Cortex of kidney (tissue), 1 donor: Measurements from ENCODE around the gene AGBL1.

Experiments used
- DNase-seq: peaks from one replicate; lab custom pipeline; 2025; lab: John Stamatoyannopoulos, UW

The AGBL1 gene

DNA sequence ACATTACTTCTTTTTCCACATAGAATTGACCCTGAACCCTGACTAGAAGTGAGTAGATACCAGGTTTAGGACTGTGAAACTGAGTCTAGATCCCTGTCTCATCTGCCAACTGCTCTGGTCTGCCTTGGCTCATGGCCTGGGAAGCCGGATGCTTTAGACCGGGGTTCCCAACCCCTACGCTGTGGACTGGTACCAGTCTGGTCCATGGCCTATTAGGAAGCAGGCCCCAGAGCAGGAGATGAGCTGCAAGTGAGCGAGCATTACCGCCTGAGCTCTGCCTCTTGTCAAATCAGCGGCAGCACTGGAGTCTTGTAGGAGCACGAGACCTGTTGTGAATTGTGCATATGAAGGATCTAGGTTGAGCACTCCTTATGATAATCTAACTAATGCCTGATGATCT, 734.2 kb downstream of the AGBL1 start:
- no peak for DNase-seq

DNA sequence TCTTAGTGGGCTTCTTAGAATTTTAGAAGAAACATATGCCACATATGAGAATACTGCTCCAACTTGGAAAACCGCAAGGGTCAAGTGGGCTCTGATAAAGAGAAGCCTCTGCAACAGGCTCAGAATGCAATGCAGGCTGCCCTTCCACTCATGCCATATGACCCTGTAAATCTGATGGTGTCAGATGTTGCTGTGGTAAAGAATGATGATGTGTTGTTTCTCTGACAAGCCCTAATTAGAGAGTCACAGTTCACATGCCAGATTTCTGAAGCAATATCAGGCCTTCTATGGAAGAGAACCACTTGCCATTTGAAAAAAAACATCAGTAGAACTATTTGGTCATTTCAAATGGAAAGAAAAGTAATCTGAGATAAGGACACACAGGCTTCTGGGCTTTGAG, 749.6 kb downstream of the AGBL1 start:
- no peak for DNase-seq

DNA sequence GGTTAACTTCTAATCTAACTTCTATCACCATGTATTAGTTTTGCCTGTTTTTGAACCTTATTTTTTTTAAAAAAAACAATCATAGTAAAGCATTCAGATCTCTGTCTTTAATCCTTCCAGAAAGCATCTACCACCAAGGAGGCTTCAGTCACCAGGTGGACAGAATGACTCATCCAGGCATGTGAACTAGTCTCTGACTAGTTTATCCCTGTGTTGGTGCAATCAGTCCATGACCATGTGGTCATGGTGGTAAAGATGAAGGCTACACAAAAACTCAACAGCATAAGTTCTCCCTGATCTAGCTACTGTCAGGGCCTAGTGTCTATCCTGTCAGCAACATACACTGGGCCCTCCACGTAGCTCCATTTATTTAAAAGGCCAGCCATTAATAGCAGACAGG, 750.6 kb downstream of the AGBL1 start:
- DNase-seq: no peak

DNA sequence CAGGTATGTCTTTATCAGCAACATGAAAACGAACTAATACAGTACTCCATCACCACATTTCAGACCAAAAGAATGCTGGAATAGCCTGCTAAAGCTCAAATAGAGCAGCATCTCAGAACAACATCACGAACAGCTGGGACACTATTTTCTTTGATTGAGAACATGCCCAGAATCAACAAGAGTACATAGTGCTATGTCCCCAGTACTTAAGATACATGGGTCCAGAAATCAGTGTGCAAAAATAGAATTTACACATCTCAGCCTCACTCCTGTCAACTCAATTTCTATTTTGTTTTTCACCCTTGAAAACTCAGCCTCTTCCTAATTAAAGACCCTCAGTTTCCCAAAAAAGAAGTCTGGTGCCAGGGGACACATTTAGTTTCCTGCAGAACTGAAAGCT, 753.9 kb downstream of the AGBL1 start:
- DNase-seq: no peak

DNA sequence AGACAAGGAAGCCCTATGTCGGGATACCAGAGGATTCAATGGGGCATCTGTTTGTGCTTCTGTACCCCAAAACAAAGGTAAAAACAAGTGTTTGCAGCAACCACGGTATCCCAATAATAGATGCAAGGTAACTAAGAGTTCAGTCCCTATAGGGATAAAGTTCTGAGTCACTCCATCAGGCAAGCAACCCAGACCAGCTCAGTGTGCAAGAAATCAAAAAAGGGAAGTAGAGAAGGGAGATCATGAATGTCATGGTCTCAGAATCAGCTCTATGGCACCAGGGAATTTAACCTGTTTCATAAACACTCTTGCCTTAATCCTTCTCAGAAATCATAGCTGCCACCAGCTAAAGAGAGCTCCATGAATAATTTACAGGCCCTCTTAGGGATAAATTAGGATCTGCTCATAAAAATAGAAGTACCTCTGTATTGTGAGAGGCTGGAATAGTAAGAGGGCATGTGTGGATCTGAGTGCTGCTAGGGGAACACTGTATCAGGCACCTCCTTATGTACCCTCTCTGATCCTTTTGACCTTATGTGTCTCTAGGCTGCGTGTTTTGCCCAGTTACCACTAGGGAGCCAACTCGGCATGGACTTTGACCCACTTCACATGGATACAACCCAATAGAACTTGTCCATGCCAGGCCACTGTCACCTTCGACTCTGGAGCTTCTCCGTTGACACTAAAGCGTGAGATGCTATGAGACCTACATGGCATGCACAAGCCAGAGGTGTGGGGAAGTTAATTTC, 754.6 kb downstream of the AGBL1 start:
- no peak for DNase-seq

DNA sequence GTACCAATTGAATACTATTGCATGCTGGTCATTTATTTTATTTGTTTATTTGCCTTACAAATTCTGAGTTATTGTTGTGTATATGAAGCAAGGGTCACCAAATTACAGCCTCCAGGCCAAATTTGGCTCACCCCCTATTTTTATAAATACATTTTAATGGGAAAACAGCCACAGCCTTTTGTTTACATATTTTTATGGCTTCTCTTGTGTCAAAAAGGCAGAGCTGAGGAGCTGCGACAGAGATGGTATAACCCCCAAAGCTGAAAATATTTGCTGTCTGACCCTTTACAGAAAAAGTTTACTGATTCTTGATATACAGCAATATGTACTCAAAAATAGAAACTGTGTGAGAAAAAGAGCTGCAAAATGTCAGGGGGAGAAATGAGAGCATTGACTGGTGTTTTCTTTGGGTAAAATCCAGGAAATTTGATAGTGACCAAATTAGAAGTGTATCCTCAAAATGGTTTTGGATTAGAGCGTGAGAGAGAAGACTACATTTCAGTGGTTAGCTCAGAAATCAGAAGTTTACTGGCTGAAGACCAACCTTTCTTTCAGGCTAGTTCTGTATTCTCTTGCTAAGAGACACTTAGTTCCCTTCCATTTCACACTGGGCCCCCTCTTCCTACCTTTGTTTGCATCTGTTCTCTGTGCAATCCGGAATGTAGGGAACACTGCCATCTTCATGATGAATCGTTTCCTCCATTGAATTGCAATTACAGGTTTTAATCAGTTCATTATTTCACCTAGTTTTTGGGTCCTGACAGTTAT, 757.8 kb downstream of the AGBL1 start:
- DNase-seq: no peak

DNA sequence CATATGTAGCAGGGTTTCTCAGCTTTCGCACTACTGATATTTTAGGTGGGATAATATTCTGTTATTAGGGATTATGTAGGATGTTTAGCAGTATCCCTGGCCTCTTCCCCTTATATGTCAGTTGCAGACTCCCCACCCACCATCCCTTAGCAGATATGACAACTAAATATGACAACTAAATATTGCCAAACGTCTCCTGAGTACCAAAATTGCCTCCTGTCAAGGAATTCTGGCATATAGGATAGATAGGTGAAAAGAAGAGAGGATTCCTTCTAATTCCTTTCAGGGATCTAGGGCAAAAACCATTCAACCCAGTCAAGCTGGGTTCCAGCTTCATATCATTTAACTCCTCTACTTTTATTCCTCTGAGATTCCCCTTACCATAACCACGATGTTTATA, 759.8 kb downstream of the AGBL1 start:
- DNase-seq: no peak

DNA sequence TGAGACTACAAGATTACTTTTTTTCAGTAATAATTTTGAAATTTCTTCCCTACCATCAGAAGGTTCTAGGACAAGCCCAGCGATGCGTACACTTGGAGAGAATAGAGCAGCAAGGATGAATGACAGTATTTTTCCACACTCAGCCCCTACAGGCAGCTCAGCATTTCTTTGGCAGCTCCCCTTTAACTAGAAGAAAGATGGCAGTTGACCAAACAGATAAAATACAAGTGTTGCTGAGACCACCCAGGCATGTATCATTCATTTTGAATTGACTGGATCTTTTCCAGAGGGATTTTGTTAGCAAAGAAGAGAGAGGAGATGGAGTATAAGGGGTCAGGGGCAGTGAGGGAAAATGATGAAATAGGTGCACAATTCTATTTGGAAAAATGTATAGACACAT, 761.3 kb downstream of the AGBL1 start:
- no peak for DNase-seq

DNA sequence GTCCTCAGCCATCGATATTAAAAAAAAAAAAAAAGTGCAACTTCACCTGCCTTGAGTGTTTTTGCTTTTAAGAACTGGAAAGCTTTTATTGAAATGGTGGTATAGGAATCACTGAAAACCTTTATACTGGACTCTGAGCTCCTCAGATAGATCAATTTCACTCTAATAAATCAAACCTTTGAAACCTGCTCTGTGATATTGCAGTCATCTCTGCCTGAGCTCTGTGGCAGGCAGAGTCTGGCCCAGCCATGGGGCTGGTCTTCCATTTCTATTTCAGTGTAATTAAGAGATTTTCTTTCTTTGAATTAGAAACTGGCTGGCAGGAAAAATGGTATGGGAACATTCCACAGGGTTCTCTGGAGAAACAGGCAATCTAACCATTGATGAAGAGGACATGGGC, 762.5 kb downstream of the AGBL1 start:
- no peak for DNase-seq

DNA sequence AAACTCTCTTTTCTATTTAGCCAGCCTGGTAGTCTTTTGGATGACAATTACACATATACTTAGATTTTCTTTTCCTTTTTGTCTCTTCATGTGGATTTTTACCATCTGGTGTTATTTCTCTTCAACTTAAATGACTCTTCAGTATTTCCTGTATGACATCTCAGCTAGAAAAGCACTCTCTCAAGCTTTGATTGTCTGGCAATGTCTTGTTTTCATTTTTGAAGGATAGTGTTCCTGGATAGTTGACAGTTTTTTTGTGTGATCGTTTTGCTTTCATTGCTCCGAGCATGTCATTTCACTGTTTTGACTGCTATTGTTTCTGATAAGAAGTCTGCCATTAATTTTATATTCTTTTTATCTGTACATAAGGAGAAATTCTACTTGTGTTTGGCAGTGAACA, 766.4 kb downstream of the AGBL1 start:
- DNase-seq: no peak

DNA sequence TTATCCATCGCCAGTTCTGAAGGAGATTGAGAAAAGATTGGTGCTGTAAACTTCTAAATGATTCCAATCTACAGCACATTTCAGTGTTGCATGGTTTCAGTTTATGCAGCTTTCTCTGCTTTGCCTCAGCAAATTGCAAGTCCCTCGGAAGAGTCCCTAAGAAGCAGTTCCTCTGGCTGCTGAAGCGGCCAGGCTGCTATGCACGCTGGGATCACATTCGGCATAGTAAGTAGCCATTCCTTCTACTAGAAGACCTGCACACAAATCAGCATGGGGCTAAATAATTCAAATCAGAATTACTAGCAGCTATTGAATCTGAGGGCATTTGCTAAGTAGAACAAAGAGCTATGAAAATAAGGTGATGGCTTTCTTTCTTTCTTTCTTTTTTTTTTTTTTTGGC, 769.5 kb downstream of the AGBL1 start:
- no peak for DNase-seq

DNA sequence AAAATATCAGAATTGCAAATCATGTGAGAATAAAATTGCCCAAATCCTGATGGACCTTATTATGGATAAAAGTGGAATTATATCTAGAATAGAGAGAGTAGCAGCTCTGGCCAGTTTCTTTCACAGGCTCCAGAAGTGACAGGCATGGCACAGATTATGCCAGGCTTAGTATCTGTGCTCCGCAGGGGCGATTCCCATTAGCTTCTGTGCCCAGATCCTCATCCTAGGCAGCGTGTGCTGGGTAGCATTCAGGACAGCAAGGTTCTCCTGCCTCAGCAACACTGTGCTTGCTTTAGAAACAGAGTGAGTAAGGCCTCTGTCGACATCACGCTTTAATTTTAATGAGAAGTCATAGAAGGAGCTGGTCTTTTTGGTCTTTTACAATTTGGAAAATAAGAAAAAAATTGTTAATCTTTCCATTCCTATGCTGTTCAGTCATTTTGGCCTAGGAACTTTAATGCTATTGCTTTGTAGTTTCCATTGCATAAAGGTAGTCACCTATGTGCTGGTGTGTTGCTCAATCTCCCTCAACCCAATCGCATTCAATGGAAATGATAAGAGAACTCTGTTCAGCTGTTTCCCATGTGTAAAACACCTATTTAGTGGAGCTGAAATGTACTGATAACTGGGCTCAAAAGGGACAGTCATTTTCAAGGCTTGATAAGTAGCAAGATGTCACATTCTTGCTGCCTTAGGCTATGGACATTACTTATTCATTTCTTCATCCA, 770.1 kb downstream of the AGBL1 start:
- no peak for DNase-seq

DNA sequence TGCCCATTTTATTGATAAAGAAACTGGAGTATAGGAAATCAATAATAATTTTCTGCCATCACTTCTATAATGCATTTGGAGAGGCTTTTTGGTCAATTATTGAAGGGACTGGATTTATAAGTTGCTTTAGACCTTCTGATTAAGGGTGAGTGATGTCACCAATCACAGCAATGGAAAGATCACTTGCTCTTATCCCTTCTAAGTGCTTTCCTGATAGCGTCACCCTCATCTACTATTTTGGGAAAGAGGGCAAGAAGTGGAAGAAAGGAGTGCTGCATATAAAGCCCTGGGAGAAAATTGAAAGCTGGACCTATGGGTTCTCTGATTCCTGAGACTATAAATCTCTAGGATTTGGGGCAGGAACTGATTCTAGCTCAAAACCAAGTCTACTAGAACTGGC, 771.3 kb downstream of the AGBL1 start:
- no peak for DNase-seq

DNA sequence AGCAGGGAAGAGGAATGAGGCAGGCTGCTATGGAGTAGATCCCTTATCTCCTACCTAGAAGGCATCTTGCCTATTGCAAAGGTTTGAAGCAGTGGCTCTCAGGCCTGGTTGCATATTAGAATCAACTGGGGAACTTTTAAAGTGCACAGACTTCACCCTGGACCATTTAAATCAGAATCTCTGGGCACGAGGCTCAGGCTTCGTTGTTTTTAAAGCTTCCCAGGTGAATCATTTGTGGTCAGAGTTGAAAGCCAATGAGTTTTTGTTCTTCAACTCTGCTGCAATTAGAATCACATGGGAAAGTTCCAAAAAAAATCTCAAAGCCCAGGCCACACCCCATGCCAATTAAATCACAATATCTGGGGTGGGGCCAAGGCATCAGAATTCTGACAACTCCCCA, 773.1 kb downstream of the AGBL1 start:
- no peak for DNase-seq

DNA sequence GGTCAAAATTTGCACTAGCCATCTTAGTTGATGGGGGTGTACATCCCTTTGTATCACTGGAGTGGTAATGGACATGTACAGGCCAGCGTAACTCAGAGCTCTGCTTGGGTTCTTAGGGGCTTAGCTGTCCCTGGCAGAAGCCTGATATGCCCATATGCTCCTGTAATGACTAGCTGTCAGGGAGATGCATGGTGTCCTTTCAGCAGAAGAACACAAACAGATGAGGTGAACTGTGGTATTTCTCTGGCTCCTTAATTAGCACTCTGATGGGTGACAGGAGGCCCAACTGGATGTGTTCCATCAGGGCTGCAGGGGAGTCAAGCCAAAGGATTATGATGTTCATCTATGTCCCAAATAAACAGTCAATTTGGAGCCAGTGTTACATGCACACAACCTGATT, 774.5 kb downstream of the AGBL1 start:
- no peak for DNase-seq

DNA sequence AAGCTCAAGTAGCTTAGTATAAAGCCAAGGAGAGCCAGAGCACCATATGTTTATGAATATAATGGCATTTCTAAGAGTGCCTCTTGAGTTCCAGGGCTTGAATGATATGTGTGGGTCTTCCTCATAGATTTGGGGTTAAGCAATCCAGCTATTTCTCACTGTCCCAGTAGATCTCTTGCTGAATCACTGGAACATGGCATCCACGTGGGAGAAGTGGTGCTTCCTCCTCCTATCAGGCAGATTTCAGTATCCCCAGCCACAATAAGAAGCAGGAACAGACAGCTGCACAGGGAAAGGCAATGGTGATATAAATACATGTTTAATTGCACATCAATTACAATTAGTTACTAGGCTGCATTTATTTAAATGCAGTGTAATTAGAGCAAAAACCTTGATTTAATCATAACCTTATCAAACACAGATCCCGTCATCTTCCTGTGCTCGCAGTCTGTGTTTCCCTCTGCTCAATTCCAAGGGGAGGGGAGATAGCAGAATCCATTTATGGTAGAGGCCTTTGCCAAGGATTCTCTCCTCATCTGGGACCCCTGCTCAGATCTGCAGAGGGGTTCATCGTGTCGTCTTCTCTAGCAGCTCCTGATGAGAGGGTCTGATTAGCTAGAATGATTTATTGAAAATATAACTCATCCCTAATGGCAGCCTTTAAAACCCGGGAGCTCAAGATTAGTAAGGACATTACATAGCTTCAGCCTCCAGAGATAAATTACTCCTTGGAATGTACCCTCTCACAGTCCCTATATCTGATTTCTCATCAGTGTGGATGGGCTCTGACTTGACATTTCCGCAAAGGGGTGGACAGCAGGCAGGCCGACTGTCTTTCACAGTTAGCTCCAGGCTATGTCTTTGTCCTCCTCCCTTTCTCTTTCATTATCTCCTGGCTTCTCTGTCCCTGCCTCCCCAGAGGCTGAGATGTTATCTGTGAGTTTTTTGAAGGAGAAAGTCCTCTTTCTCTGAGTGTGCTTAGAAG, 775.9 kb downstream of the AGBL1 start:
- DNase-seq: no peak

DNA sequence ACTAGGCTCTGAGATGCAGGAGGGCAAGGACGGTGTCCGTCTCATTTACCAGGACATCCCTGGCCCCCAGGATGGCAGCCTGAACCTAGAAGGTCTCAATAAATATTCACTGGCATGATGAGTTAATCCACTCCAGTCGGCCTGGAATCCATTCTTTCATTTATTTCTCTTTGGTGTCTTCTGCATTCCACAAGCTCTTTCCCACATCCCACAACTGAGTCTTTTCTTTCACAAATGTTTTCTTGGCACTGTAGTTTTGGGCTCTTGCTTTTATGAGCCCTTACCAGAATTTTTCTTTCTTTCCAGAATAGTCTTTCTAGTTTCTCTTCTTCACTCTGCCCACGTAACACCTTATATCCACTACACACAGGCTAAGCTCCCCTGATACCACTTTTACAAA, 778.0 kb downstream of the AGBL1 start:
- DNase-seq: no peak

DNA sequence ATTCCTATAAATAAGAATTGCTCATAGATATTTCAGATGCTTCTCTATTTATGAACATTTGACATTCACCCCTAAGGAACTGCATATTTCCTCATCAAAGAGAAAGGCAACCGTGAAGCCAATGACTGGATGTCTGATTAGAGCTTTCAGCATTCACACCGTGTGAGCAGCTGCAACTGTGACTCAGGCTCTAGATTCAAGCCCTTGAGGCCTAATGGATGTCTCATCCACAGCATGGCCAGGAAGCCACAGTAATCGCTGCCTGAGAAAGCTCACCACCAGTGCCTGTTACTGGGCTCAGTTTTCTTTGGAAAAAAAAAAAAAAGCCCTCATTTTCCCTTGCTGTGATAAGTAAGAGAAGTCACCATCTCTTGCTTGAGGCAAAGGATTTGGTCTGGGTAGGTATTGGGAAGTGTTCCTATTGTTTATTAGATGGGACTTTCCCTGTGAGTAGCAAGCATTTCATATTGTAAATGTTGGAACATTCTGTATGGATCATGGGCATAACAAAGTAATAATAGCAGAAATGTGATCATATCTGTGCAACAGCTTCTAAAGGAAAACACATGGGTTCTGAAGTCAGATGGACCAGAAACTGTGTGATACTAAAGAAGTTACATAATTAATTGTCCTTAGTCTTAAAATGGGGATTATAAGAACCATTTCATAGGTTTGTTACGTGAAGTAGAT, 783.7 kb downstream of the AGBL1 start:
- DNase-seq: no peak

DNA sequence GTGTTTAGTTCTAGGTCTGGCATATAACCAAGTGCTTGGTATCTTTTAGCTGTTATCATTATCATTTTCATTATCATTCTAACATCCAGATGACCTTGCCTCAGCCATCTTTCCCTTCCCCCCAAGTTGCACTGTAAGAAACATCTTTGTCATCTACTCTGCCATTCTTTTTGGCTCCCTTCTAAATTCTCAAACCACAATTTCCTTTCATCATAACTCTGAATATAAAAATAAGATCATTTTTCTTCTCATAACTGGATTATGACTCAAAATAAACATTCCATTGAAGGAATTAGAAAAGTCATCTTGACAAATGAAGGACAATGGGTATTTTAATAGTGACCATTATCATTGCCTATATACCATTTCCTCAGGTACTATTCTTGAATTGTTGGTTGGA, 786.2 kb downstream of the AGBL1 start:
- DNase-seq: no peak

DNA sequence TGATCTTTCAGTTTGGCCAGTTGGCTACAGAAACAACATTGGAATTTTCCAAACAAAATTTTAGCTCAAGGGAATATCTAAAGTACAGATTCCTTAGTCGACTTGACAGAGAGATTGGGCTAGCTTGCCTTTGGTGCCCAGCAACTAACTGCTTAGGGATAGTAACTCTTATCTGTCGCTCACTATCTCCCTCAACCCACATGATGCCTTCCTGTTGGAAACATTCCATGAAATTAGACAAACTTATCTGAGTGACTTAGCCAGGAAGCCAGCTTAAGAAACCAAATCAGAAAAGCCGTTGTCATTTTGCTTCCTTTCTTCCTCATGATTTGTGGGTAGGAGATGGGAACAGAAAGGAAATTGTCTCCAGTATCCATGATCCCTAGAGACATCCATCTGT, 791.2 kb downstream of the AGBL1 start:
- DNase-seq: no peak

DNA sequence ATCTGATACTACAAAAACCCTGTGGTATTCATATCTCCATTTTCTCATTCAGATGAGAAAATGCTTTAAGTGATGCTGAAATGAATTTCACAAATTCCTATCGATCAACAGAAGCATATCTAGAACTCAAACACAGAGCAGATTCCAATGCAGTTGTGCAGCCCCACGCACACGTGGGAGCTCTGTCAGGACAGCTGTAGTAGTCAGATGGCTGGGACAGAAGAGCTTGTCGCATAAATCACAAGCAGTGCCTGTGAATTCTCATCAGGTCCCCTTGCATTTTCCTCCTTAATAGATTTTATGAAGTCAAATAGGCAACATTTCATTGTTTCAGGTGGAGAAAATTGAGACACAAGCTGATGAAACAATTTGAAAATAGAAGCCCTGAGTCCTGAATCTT, 792.3 kb downstream of the AGBL1 start:
- DNase-seq: no peak
